Upper lobe of left lung (tissue), 6 donors: ENCODE results near the gene LTB. TPM values are rescaled to one million over a fixed set of nuclear protein-coding genes. Genes with fewer than 3 reads are reported as not detected.

Source experiments
- ATAC-seq, 2 donors: fragments of 200-7000 bp; cut with Tn5 transposase; one replicate each; pipeline ENCODE4 v1.9.1; 2022; ENCODE audit warnings: mild to moderate bottlenecking in 2 of 2, moderate library complexity in 2 of 2; ENCODE audit not compliant: low FRiP score in 2 of 2
- DNase-seq, 2 donors: peaks; one replicate each; pipeline ENCODE4 v3.0.0-alpha.2; 2019 to 2020
- H3K27ac ChIP-seq, 4 donors: fragments of 200-600 bp; sonication (generic); one replicate each; pipeline ENCODE4 v1.5.1; 2016 to 2019
- H3K27me3 ChIP-seq, 4 donors: fragments of 200-600 bp; sonication (generic); one replicate each; pipeline ENCODE4 v1.5.1; 2017 to 2019
- H3K36me3 ChIP-seq, 4 donors: fragments of 200-600 bp; sonication (generic); one replicate each; pipeline ENCODE4 v1.5.1; 2016 to 2019
- H3K4me1 ChIP-seq, 4 donors: fragments of 200-600 bp; sonication (generic); one replicate each; pipeline ENCODE4 v1.5.1; 2018 to 2019
- H3K4me3 ChIP-seq, 4 donors: fragments of 200-600 bp; sonication (generic); one replicate each; pipeline ENCODE4 v1.5.1; 2017 to 2019; ENCODE audit warnings: mild to moderate bottlenecking in 2 of 4, moderate library complexity in 1 of 4
- H3K9me3 ChIP-seq, 4 donors: fragments of 200-600 bp; sonication (generic); one replicate each; pipeline ENCODE4 v1.5.1; 2018 to 2019
- EP300 ChIP-seq, 4 donors: sonication (generic); formaldehyde crosslinking; IDR thresholded peaks; one replicate each; pipeline ENCODE4 v1.5.1; 2017; ENCODE audit warnings: antibody characterized with exemption in 4 of 4, control low read depth in 2 of 4
- POLR2A ChIP-seq, 4 donors: fragments of 450-650 bp; IDR thresholded peaks; one replicate each; pipeline ENCODE4 v1.5.1; 2016 to 2017; ENCODE audit warnings: antibody characterized with exemption in 4 of 4, mild to moderate bottlenecking in 2 of 4
- POLR2AphosphoS5 ChIP-seq, 2 donors: sonication (generic); formaldehyde crosslinking; IDR thresholded peaks; one replicate each; pipeline ENCODE4 v1.5.1; 2017; ENCODE audit warnings: antibody characterized with exemption in 2 of 2
- WGBS, 2 donors: methylation state at CpG; one replicate each; pipeline ENCODE4 v1.1.5; 2017 to 2018; 5-methylcytosine and 5-hydroxymethylcytosine counted together
- total RNA-seq, 6 donors: library from RNA; depleted of rRNA in 4 of 6; stranded (reverse); fragments of >200 nt in 4 of 6; gene quantifications; one replicate each; pipeline versions ENCODE4 v1.1.0 to v1.2.1, GENCODE V29; 2016 to 2021
- TF ChIP-seq, protein P1 (sequence below), 6 experiments: fragments of 450-650 bp in 4 of 6; fragments of 200-600 bp in 2 of 6; sonication (generic) in 2 of 6; IDR thresholded peaks; one replicate each; pipeline ENCODE4 v1.5.1; 2016 to 2019; ENCODE audit warnings: antibody characterized with exemption in 6 of 6
- donor health status: DM: no; HTN: no; CAD: no; lungs with moderate emphysema.
- donor health status: DM: no; HTN: yes; CAD: no; lungs with severe emphysema.

The LTB gene
- total RNA-seq, 6 donors from 2014 or later = 1.3 to 18.7 (median 8.2) TPM; not detected in 3

DNA sequence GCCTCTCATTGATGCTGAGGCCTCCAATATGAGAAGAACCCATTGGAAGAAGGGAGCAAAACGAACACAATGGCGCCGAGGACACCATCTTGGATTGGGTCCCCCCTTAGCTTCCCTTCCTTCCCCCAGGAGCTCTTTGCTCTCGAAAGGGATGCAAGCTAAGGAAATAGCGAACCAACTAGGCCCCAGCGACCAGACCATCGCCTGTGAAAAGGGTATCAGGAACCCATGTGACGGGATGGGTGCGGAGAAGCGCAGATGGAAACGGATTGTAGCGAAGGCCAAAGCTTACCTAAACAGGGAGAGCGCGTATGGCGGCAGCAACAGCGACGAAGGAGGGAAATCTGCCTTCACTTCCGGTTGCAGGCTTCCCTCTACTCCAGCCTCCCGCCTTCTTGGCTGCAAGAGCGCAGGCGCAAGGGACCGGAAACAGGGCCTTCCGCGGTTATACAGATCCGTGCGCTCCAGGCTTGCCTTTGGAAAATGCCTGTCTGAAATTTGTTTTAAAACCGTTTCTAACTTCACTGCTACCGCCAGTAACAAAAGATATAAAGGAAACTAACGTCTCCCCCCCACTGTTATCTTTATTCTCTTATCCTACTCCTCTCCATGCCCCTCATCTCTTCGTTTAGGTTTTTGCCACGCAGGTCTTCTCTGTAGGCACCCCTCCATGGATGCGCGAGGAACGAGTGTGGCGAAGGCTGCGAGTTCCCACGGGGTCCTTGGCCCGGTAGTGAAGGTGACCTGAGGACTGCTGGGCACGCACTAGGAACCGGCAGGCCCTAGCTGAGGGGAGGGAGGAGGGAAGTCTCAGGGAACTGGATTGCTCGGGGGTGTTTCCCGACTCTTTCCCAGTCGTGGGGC is 40.3 kb downstream of the LTB start, which contains the start of gene DDX39B:
TSS of gene DDX39B (minus strand) at position 346 of the 864 bp plus-strand sequence. CDS start 1,471 bp downstream, outside the sequence.
- Histone ChIP-seq H3K9me3 (no peaks in the 10 kb centered on the region), H3K27ac (peak within 1 kb of the TSS; percentile 89 to 99 (median 94)), H3K4me1 (peaks cover 28 to 46% (median 40%) of the 10 kb centered on the region in 4 donors), H3K4me3 (peak within 1 kb of the TSS; percentile 60 to 63 (median 62)), H3K27me3 (no peaks in the 10 kb centered on the region), H3K36me3 (peaks cover 13 to 36% (median 33%) of the 10 kb centered on the region in 4 donors)
- WGBS, 2 donors = 0 to 1% methylated on average over 41 to 43 of the region's 43 CpGs
- DNase-seq = peak; percentile 87 to 96
- TF ChIP-seq POLR2A (IDR thresholded peaks at IDR 0.05) (peak; percentile 4 to 83 (median 77)), POLR2AphosphoS5 (IDR thresholded peaks at IDR 0.05) (peak; percentile 93 to 97), EP300 (IDR thresholded peaks at IDR 0.05) (peak in 1 of 4 donors; percentile 56)
- TF ChIP-seq, protein P1, sequence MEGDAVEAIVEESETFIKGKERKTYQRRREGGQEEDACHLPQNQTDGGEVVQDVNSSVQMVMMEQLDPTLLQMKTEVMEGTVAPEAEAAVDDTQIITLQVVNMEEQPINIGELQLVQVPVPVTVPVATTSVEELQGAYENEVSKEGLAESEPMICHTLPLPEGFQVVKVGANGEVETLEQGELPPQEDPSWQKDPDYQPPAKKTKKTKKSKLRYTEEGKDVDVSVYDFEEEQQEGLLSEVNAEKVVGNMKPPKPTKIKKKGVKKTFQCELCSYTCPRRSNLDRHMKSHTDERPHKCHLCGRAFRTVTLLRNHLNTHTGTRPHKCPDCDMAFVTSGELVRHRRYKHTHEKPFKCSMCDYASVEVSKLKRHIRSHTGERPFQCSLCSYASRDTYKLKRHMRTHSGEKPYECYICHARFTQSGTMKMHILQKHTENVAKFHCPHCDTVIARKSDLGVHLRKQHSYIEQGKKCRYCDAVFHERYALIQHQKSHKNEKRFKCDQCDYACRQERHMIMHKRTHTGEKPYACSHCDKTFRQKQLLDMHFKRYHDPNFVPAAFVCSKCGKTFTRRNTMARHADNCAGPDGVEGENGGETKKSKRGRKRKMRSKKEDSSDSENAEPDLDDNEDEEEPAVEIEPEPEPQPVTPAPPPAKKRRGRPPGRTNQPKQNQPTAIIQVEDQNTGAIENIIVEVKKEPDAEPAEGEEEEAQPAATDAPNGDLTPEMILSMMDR (IDR thresholded peaks at IDR 0.05) = peak in 2 of 6 experiments; percentile 4 to 28
- ATAC-seq = peak; percentile 95 to 96

DNA sequence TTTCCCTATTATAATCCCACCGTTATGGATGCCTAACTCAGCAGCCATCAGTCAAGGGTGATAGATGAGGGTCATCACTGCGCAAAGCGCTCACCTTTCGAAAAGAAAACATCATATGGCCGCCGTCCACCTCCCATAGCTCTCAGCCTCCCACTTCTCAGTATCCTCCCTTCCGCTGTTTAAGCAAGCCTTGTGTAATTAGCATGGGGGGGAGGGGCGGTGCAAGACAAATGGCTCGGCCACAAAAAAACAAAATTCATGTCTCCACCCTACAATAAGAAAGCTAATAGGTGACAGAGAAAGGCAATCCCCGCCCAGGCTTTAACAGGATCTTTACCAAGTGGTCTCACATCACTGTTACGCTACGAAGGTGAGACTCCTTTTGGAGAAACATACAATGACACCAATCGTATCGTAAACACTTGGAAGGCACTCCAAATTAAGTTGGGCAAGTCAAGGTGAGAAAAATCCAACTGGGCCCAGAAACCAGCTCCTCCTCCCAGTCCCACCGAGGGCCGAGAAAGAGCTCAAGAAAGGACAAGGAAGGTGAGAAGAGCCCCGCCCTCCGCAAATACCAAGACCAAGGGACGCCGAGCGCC is 41.1 kb downstream of the LTB start:
- WGBS, 2 donors = 0% methylated on average over 21 of the region's 21 CpGs
- peak; percentile 49 to 56 for ATAC-seq
- no peaks in the 10 kb centered on the region for H3K9me3 ChIP-seq
- no peaks in the 10 kb centered on the region for H3K27me3 ChIP-seq
- TF ChIP-seq, protein P1 (IDR thresholded peaks at IDR 0.05) = no peak
- TF ChIP-seq POLR2AphosphoS5 (IDR thresholded peaks at IDR 0.05) (peak in 1 of 2 donors; percentile 17), POLR2A (IDR thresholded peaks at IDR 0.05) (no peak), EP300 (IDR thresholded peaks at IDR 0.05) (no peak)
- H3K27ac ChIP-seq = peak overlapping the region; percentile 89 to 99 (median 94)
- H3K4me1 ChIP-seq = peaks cover 28 to 39% (median 36%) of the 10 kb centered on the region in 4 donors
- DNase-seq = peak in 1 of 2 donors; percentile 67
- H3K4me3 ChIP-seq = peak overlapping the region; percentile 60 to 63 (median 62)
- peaks cover 18 to 43% (median 40%) of the 10 kb centered on the region in 4 donors for H3K36me3 ChIP-seq

DNA sequence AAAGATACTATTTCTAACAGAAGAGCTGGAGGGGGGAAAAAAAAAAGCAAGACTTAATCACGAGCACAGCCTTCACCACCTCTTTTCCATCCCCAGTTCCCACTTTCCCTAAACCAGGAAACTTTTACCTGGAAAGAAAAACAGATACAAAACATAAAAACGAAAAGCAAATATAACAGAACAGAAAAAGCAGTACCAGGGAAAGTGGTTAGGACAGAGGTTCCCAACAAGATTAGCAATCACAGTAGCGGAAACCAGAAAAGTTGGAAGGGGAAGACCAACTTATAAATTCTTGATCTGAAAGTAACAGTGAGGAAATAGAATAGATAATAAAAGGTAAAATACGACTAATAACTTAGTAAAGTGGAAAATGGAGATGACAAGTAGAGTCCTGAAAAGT is 41.6 kb downstream of the LTB start:
- H3K4me3 ChIP-seq = peak overlapping the region; percentile 60 to 63 (median 62)
- ATAC-seq = no peak
- WGBS, 2 donors = 15 to 19% methylated on average over 4 of the region's 4 CpGs
- peaks cover 23 to 48% (median 45%) of the 10 kb centered on the region in 4 donors for H3K36me3 ChIP-seq
- H3K27ac ChIP-seq = peak overlapping the region; percentile 89 to 99 (median 94)
- no peaks in the 10 kb centered on the region for H3K27me3 ChIP-seq
- peaks cover 28 to 38% (median 35%) of the 10 kb centered on the region in 4 donors for H3K4me1 ChIP-seq
- DNase-seq = no peak
- no peak for TF ChIP-seq POLR2AphosphoS5 (IDR thresholded peaks at IDR 0.05)
- no peak for TF ChIP-seq POLR2A (IDR thresholded peaks at IDR 0.05)
- TF ChIP-seq, protein P1 (IDR thresholded peaks at IDR 0.05) = no peak
- no peak for TF ChIP-seq EP300 (IDR thresholded peaks at IDR 0.05)
- no peaks in the 10 kb centered on the region for H3K9me3 ChIP-seq

DNA sequence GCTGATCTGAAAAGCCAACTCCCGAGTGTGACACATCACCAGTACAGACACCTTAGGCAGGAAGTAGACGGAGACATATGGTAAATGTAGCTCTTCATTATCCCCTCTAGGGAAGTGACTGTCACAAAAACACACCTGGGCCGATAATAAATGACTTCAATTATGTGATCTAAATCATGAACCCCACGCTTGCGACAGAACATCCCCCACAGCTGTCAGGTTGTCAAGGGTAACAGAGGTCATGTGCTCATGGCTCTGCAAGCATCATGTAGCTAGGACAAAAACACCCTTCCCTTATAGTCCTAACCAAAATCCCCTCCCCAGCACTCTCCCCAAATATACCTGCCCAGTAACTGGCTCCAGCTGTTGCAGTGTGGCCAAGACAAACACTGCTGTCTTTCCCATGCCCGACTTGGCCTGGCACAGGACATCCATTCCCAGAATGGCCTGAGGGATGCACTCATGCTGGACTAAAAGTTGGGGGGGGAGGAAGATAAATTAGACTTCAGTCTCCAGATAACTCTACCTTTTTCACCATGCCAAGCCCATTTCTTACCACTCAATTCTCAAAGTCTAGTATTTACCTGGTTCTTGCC is 43.3 kb downstream of the LTB start:
- Histone ChIP-seq H3K4me1 (peaks cover 28 to 38% (median 35%) of the 10 kb centered on the region in 4 donors), H3K27me3 (no peaks in the 10 kb centered on the region), H3K4me3 (peak overlapping the region in 1 of 4 donors; percentile 60), H3K27ac (no peak overlapping the region), H3K36me3 (peaks cover 40 to 66% (median 62%) of the 10 kb centered on the region in 4 donors), H3K9me3 (no peaks in the 10 kb centered on the region)
- TF ChIP-seq, protein P1 (IDR thresholded peaks at IDR 0.05) = no peak
- TF ChIP-seq POLR2AphosphoS5 (IDR thresholded peaks at IDR 0.05) = no peak
- no peak for TF ChIP-seq POLR2A (IDR thresholded peaks at IDR 0.05)
- no peak for TF ChIP-seq EP300 (IDR thresholded peaks at IDR 0.05)
- no peak for DNase-seq
- 51 to 57% methylated on average over 6 of the region's 6 CpGs for WGBS, 2 donors
- no peak for ATAC-seq
